Activated CD8-positive, alpha-beta memory T cell treated with anti-CD3 and anti-CD28 coated beads, Interleukin-2, amount 50 U/mL, for 48 hours (primary cell): ENCODE data around the gene MYADML2.
"Not testable (repeated sequence)": the region's sequence is repeated elsewhere in the genome, so short reads cannot be mapped to it uniquely, and the experiment has no call there.

Source experiments
- DNase-seq: peaks from one replicate; pipeline ENCODE4 v3.0.0-alpha.2; 2020

The MYADML2 gene

DNA sequence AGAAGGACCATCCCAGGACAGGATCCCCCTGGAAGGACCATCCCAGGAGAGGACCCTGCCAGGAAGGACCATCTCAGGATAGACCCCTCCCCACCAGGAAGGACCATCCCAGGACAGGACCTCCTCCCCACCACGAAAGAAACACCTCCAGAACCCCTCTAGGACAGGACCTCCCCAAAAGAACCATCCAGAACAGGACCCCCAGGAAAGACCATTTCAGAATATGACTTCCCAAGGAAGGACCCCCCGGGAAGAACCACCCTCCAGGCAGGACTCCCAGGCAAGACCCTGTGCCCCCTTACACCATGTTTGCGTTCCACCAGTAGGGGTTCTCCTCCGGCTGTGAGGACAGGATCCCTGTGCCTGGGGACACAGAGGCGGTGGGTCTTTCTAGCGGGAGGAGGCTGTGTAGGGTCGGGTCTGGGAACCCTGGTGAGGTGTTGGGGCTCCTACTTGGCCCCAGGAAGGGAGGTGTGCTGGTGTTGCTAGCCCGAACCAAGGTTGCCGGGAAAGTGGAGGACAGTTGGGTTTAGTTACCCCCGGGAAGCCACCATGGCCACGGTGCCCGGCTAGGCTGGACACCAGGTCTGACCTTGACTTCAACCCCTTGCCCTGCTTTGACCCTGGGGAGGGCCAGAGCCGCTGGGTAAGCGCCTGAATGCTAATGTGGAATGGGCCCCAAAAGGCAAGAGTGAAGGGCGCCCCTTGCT is 11.8 kb upstream of the MYADML2 start:
- DNase-seq, result no peak

- DNase-seq, result no peak
Measured at GRCh38 chr17:81957691-81958432, 10.8 kb upstream of the MYADML2 start.

DNA sequence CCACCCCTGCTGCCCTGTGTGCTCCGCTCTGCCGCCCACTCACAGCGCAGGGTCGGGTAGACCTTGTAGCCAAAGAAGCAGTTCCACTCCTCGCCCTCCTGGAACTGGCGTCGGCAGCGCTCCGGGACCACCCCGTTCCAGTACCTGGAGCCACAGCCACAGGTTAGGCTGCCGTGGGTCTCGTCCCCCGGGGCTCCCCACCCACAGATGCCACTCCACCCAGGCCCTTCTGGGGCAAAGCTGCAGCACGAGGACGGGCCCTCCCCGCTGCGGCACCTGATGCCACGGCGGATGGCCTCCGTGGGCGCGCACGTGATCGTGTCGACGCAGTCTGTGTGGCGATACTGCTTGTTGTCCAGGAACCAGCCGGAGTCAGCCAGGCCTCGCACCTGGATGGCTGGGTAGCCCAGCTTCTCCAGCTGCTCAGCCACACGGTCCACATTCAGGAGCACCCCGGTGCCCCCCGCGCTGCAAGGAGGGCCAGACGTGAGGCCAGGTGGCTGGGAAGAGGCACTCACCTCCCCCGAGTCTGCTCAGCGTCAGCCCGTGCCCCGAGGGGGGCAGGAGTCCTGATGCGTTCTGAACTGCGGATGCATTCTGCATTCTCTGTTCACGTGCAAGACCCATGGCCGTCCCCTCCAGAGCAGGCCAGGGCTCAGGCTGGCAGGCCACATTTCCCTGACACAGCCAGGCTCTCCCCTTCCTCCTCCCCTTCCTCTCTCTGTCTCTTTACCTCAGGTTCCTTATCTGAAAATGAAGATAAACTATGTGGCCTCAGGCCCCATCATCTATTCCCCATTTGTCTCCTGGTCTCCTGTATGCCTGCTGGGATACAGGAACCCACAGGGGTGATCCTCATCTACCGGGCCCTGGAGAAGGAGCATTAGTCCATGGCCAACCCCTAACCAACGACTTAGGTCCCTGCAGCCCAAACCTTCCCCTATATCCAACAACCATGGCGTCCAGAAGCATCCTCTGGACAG is 9.9 kb upstream of the MYADML2 start:
- no peak for DNase-seq

DNA sequence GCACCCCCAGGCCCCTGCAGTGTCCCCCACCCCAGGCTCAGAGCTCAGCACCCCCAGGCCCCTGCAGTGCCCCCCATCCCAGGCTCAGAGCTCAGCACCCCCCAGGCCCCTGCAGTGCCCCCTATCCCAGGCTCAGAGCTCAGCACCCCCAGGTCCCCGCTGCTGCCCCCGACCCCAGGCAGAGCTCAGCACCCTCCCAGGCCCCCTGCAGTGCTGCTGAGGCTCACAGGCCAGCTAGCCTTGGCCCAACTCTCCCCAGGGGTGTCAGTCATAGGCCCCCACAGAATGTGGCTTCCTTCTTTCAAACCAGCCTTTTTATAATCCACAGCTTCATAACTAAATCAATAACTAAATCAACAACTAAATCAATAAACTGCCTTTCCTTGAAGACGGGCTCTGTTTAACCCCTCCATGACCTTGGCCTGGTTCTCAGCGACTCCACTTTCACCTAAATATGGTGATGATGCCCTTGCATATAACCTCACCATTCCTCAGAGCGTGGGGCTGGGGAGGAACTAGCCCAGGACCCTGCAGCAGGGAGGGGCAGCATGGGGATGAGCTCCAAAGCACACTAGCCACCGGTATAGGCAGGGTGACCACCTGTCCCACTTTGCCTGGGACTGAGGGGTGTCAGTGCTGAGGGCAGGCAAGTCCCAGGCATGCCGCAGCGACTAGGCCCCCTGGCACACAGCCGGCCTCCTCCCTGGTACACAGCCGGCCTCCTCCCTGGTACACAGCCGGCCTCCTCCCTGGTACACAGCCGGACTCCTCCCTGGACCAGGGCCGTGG is 8.9 kb upstream of the MYADML2 start:
- DNase-seq, result no peak

- DNase-seq, result no peak
Measured at GRCh38 chr17:81955058-81955681, 8.1 kb upstream of the MYADML2 start.

DNA sequence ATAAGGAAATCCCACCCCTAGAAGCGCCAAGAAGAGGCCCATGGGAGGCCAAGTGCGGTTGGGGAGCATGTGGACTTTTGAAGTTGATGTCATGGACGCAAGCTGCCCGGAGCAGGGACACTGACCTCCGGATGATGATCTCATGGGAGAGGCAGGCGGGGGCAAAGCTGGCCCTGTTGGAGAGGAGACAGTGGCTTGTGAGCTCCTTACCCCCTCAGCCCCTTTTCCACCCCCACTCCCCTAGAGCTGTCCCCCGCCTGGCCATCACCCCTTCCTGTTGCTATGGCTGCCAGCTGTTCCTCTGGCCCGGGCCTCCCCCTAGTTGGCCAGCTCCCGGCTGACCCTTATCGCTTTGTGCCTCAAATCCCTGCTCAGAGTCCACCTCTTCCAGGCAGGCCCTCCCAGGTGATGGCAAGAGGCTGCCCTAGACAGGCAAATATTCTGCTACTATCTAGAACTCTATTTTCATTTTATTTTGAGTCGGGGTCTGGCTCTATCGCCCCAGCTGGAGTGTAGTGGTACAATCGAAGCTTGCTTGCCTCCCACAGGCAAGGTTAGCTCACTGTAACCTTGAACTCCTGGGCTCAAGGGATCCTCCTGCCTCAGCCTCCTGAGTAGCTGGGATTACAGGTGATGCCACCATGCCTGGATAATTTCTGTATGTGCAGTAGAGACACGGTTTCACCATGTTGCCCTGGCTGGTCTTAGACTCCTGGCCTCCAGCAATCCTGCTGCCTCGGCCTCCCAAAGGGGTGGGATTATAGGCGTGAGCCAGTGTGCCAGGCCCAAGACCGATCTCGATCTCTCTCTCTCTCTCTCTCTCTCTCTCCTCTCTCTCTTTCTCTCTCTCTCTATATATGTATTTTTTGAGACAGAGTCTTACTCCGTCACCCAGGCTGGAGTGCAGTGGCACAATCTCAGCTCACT is 7.4 kb upstream of the MYADML2 start:
- no peak for DNase-seq

DNA sequence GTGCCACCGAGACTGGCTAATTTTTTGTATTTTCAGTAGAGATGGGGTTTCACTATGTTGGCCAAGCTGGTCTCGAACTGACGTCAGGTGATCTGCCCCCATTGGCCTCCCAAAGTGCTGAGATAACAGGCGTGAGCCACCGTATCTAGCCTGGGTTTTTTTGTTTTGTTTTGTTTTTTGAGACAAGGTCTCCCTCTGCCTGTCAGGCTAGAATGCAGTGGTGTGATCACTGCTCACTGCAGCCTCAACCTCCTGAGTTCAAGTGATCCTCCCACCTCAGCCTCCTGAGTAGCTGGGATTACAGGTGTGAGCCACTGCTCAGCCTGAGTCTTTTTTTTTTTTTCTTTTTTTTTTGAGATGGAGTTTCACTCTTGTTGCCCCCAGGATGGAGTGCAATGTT is 6.4 kb upstream of the MYADML2 start:
- DNase-seq, result not testable (repeated sequence)

DNA sequence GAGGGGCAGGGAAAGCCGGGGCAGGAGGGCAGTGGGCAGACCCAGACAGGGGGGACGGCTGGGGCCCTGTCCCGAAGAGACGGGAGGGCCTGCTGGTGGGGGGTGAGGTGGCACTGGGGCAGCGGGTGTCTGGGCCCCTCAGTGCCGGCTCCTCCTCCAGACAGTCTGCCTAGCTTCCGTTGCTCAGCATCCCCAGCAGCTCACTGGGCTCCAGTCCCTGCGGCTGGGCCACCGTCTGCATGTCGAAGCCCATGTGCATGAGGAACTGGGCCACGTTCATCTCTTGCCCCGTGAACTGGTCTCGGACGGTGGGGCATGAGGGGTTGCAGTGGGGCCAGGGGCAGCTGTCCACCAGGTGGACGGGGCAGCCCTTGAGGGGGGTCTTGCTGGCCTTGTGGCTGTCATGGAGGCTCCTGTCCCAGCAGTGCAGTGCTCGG is 5.8 kb upstream of the MYADML2 start:
- DNase-seq, result no peak

GRCh38 chr17:81951785-81952684 is 5.0 kb upstream of the MYADML2 start:
- DNase-seq, result no peak

GRCh38 chr17:81950501-81950900 is 3.5 kb upstream of the MYADML2 start:
- DNase-seq, result no peak

GRCh38 chr17:81948635-81949378 is 1.8 kb upstream of the MYADML2 start:
- DNase-seq, result no peak

GRCh38 chr17:81944858-81945257 is 2.2 kb downstream of the MYADML2 start:
- DNase-seq, result no peak

GRCh38 chr17:81942167-81942553 is 4.9 kb downstream of the MYADML2 start:
- no peak for DNase-seq

DNA sequence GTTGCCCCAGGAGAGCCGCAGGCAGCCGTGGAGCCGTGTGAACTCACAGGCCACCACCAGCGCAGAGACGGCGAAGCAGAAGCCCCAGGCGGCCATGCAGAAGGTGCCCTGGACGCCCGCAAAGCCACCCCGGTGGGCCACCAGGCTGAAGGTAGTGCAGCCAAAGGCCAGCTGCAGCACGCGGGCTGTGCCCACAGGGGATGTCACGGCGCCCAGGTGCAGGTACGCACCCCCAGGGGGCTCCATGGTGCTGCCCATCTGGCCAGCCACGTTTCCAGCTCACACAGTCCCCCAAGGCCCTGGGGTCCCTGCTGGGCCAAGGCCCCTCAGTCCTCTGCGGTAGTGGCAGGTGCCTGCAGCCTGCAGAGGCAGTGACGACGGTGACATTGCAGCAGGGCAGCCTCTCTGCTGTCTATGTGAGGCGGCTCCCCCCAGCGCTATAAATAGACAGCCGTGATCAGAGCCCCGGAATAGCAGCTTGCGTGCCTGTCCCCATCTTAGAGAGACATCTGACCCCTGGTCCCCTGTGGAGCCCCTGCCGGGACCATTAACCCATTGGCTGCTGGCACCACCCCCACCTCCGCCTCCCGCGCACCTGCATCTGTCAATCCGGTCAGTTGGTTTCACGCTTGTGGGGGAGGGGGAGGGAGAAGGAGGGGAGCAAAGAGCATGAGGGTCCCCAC is 5.4 kb downstream of the MYADML2 start:
- no peak for DNase-seq

GRCh38 chr17:81940538-81941483 is 6.2 kb downstream of the MYADML2 start:
- DNase-seq, result no peak

- DNase-seq, result no peak
Measured at GRCh38 chr17:81939881-81940385, 7.1 kb downstream of the MYADML2 start.

DNA sequence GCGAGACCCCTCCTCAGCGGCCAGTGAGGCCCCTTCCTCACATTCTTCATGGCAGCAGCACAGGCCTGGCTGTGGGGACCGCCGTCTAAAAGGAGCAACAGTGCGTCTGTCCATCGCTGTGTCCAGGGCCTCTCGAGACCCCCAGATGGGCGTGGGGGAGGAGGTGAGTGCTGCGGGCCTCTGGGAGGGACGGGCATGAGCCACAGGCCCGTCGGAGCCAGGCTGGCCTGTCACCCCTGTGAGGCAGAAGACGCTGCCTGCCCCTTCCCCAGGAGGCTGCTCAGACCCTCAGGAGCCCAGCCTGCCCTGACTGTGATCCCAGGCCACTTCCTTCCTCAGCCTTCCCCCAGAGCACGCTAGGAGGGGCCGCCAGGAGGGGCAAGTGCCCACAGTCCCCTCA is 7.8 kb downstream of the MYADML2 start:
- DNase-seq, result no peak
